ENCODE data around the gene RAB44. TPM values are rescaled to one million over a fixed set of nuclear protein-coding genes. Genes with fewer than 3 reads are reported as not detected.

The RAB44 gene
- total RNA-seq, 1 donor from 2014 or later = not detected

DNA sequence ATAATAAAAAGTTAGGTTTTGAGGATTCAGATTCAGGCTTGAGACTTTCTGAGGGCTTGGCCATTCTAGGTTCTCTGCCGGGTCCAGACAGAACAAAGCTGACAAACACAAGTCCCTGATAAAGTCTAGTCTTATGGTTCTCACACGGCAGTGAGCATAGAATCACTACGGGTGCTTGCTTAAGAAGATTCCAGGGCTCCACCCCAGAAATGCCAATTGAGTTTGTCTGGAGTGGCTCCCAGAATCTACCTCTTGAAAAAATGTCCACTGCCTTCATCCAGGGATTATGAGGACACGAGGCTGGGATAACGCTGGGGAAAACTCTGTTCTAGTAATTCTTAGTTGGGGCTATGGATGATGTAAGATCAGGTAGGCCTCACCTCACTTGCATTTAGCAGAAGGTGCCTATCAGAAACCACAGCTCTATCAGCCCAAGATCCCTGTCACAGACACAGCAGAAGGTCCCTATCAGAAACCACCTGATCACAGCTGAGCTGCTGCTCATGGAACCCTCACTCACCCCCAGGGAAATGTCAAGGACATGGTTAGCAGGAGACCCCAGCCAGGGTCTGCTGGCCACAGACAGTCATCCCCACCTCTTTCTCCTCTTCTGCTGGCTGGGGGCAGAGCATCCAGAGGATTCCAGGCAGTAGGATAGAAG, 52.3 kb downstream of the RAB44 start:
- Histone ChIP-seq H3K27me3 (ENCODE audit: control insufficient read depth in 3 of 3, insufficient read depth in 3 of 3, low read length in 3 of 3) (no peaks in the 10 kb centered on the region), H3K27ac (ENCODE audit: low read depth, low read length) (no peak overlapping the region), H3K9ac (ENCODE audit: low read depth in 1 of 3, low read length in 3 of 3) (no peak overlapping the region), H3K36me3 (ENCODE audit: control insufficient read depth in 3 of 3, insufficient read depth in 3 of 3, low read length in 3 of 3) (peaks cover 0 to 2% (median 0%) of the 10 kb centered on the region in 3 donors), H3K4me1 (ENCODE audit: control insufficient read depth in 3 of 3, insufficient read depth in 3 of 3, low read length in 3 of 3) (peaks cover 19 to 28% (median 22%) of the 10 kb centered on the region in 3 donors), H3K9me3 (ENCODE audit: control insufficient read depth in 3 of 3, low read length in 3 of 3) (peaks cover 2 to 5% (median 4%) of the 10 kb centered on the region in 3 donors), H3K4me3 (ENCODE audit: low read length in 3 of 3) (no peak overlapping the region)

DNA sequence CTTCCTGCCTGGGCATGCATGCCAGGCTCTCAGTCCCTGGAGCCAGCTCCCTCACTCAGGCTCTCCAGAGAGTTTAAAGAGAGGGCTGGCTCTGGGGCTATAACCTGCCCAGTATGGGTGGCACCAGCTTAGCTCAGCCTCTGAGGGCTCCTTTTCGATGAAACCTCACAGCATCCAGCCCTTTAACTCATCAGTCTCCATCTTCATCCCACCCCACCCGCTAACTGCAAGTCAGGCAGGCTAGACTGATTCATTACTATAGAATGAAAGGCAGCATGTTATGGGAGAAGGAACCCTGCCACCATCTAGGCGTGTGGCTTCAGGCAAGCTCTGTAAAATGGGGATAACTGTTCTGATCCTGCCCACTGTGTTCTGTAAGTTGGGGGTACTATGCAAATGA, 53.5 kb downstream of the RAB44 start:
- Histone ChIP-seq H3K9me3 (ENCODE audit: control insufficient read depth in 3 of 3, low read length in 3 of 3) (peaks cover 2 to 5% (median 4%) of the 10 kb centered on the region in 3 donors), H3K27me3 (ENCODE audit: control insufficient read depth in 3 of 3, insufficient read depth in 3 of 3, low read length in 3 of 3) (no peaks in the 10 kb centered on the region), H3K4me1 (ENCODE audit: control insufficient read depth in 3 of 3, insufficient read depth in 3 of 3, low read length in 3 of 3) (peaks cover 22 to 28% (median 25%) of the 10 kb centered on the region in 3 donors), H3K27ac (ENCODE audit: low read depth, low read length) (no peak overlapping the region), H3K4me3 (ENCODE audit: low read length in 3 of 3) (no peak overlapping the region), H3K9ac (ENCODE audit: low read depth in 1 of 3, low read length in 3 of 3) (no peak overlapping the region), H3K36me3 (ENCODE audit: control insufficient read depth in 3 of 3, insufficient read depth in 3 of 3, low read length in 3 of 3) (peaks cover 0 to 2% (median 0%) of the 10 kb centered on the region in 3 donors)

DNA sequence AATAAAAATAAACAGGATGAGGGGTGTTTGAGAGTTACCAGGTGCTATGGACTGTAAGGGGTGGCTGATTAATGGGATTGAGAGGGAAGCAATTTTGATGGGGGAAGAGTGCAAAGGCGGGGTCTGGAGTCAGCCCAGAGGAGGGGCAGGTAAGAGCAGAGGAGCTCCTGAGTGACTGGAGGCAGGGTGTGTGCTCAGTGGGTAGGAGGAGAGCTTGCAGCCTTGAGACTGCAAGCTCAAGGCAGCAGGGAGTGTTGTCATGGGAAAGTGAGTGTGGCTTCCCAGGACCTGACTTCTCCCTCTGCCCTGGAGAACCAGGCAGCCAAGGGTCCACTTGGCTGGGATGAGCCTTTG, 54.2 kb downstream of the RAB44 start:
- peak overlapping the region; percentile 67 for H3K27ac ChIP-seq (ENCODE audit: low read depth, low read length)
- H3K27me3 ChIP-seq (ENCODE audit: control insufficient read depth in 3 of 3, insufficient read depth in 3 of 3, low read length in 3 of 3) = no peaks in the 10 kb centered on the region
- H3K9me3 ChIP-seq (ENCODE audit: control insufficient read depth in 3 of 3, low read length in 3 of 3) = peaks cover 2 to 5% (median 4%) of the 10 kb centered on the region in 3 donors
- H3K36me3 ChIP-seq (ENCODE audit: control insufficient read depth in 3 of 3, insufficient read depth in 3 of 3, low read length in 3 of 3) = peaks cover 0 to 2% (median 0%) of the 10 kb centered on the region in 3 donors
- no peak overlapping the region for H3K4me3 ChIP-seq (ENCODE audit: low read length in 3 of 3)
- peaks cover 22 to 28% (median 25%) of the 10 kb centered on the region in 3 donors for H3K4me1 ChIP-seq (ENCODE audit: control insufficient read depth in 3 of 3, insufficient read depth in 3 of 3, low read length in 3 of 3)
- peak overlapping the region in 1 of 3 donors; percentile 54 for H3K9ac ChIP-seq (ENCODE audit: low read depth in 1 of 3, low read length in 3 of 3)

DNA sequence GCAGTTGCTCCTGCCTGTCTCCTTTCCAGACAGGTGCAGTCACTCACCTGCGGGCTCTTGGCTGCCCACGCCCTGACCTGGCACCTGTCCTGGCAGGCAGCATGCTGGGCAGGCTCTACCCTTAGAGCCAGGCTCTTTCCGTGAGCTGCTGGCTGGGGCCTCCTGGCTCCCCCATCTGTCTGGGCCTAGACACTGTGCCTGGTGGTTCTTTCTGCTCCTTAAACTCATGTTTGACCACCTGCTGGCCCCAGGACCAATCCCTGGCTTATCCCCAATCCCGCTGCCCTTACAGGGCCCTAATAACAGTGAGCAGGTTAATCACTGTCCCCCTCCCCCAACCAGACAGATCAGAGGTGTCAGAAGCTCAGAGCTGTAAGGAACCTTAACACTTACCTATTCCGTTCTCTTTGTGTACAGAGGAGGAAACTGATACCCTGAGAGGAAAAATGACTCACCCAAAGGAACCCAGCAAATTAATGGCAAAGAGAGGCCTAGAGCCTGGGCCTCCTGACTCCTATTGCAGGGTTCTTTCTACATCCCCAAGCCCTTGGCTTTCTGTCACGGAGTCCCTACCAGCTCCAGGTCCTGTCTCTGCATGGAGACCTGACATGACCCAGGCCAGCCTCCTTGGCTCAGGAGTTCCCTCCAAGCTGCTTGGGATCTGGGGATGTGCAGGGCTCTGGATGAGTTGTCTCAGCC, 54.7 kb downstream of the RAB44 start:
- Histone ChIP-seq H3K9me3 (ENCODE audit: control insufficient read depth in 3 of 3, low read length in 3 of 3) (peaks cover 2 to 5% (median 4%) of the 10 kb centered on the region in 3 donors), H3K4me1 (ENCODE audit: control insufficient read depth in 3 of 3, insufficient read depth in 3 of 3, low read length in 3 of 3) (peaks cover 22 to 28% (median 25%) of the 10 kb centered on the region in 3 donors), H3K36me3 (ENCODE audit: control insufficient read depth in 3 of 3, insufficient read depth in 3 of 3, low read length in 3 of 3) (peaks cover 0 to 2% (median 0%) of the 10 kb centered on the region in 3 donors), H3K27me3 (ENCODE audit: control insufficient read depth in 3 of 3, insufficient read depth in 3 of 3, low read length in 3 of 3) (no peaks in the 10 kb centered on the region), H3K27ac (ENCODE audit: low read depth, low read length) (peak overlapping the region; percentile 67), H3K9ac (ENCODE audit: low read depth in 1 of 3, low read length in 3 of 3) (peak overlapping the region in 2 of 3 donors; percentile 21 to 54), H3K4me3 (ENCODE audit: low read length in 3 of 3) (peak overlapping the region in 1 of 3 donors; percentile 22)

DNA sequence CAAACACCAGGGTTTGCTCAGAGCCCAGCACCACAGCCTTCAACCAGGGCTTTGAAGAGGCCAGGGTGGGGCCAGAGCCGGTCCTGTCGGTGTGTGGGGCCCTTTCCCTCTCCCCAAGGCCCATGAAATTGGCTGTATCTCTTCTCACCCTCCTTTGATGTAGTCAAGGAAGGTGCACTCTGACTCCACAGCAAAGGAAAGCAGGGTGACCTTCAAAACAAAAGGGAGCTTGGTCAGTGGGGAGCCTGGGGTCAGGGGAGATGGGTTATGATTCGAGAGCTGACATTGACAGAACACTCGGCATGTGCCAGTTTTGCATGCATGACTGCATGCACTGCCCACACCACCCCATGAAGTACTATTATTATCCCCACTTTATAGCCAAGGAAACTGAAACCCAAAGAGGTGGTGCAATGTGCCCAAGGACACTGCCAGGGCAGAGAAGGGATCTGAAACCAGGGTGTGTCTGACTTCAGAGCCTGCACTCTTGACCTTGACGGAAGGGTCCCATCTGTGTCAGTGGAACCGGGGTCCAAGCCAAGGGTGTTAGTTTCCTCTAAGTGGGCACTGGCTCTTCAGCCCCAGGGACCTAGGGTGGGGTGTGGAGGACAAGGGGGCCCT, 55.4 kb downstream of the RAB44 start:
- H3K9ac ChIP-seq (ENCODE audit: low read depth in 1 of 3, low read length in 3 of 3) = peak overlapping the region in 2 of 3 donors; percentile 54 to 61
- H3K27me3 ChIP-seq (ENCODE audit: control insufficient read depth in 3 of 3, insufficient read depth in 3 of 3, low read length in 3 of 3) = no peaks in the 10 kb centered on the region
- peaks cover 22 to 28% (median 25%) of the 10 kb centered on the region in 3 donors for H3K4me1 ChIP-seq (ENCODE audit: control insufficient read depth in 3 of 3, insufficient read depth in 3 of 3, low read length in 3 of 3)
- peak overlapping the region; percentile 67 for H3K27ac ChIP-seq (ENCODE audit: low read depth, low read length)
- peaks cover 0 to 2% (median 0%) of the 10 kb centered on the region in 3 donors for H3K36me3 ChIP-seq (ENCODE audit: control insufficient read depth in 3 of 3, insufficient read depth in 3 of 3, low read length in 3 of 3)
- peak overlapping the region in 2 of 3 donors; percentile 13 to 24 for H3K4me3 ChIP-seq (ENCODE audit: low read length in 3 of 3)
- peaks cover 2 to 5% (median 4%) of the 10 kb centered on the region in 3 donors for H3K9me3 ChIP-seq (ENCODE audit: control insufficient read depth in 3 of 3, low read length in 3 of 3)

DNA sequence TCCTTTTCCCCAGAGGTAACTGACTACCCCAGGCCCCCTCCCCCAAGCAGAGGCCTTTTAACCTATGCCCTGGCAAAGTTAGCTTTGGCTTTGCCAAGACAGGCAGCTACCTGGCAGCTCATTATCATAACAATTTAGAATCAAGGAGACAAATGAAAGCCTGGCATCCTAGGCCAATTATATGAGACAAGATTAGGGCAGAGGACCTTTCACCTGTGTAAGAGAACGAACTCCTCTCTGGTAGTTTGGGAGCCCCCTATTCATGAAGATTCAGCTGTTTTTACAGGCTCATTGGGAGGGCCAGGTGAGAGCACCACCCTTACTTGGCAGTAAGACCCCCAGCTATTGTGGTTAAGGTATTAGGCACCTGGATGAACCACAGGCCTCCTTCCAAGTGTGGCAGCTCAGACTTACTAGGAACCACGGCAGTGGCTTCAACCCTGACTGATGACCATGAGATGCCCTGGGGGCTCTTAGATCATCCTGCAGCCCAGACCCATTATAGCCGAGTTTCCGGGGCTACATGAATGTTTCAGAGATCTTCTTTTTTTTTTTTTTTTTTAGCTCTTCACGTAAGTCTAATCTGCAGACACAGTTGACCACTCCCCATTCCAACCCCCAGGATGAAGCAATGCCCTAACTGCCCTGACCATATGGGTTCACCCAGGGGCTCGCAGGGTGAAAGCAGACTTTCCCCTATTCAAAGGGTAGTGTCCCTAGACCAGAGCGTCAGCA, 56.2 kb downstream of the RAB44 start:
- H3K9me3 ChIP-seq (ENCODE audit: control insufficient read depth in 3 of 3, low read length in 3 of 3) = peaks cover 2 to 5% (median 4%) of the 10 kb centered on the region in 3 donors
- H3K9ac ChIP-seq (ENCODE audit: low read depth in 1 of 3, low read length in 3 of 3) = peak overlapping the region in 2 of 3 donors; percentile 51 to 61
- peaks cover 22 to 32% (median 26%) of the 10 kb centered on the region in 3 donors for H3K4me1 ChIP-seq (ENCODE audit: control insufficient read depth in 3 of 3, insufficient read depth in 3 of 3, low read length in 3 of 3)
- H3K27ac ChIP-seq (ENCODE audit: low read depth, low read length) = peak overlapping the region; percentile 67
- no peaks in the 10 kb centered on the region for H3K27me3 ChIP-seq (ENCODE audit: control insufficient read depth in 3 of 3, insufficient read depth in 3 of 3, low read length in 3 of 3)
- peaks cover 0 to 2% (median 0%) of the 10 kb centered on the region in 3 donors for H3K36me3 ChIP-seq (ENCODE audit: control insufficient read depth in 3 of 3, insufficient read depth in 3 of 3, low read length in 3 of 3)
- no peak overlapping the region for H3K4me3 ChIP-seq (ENCODE audit: low read length in 3 of 3)

DNA sequence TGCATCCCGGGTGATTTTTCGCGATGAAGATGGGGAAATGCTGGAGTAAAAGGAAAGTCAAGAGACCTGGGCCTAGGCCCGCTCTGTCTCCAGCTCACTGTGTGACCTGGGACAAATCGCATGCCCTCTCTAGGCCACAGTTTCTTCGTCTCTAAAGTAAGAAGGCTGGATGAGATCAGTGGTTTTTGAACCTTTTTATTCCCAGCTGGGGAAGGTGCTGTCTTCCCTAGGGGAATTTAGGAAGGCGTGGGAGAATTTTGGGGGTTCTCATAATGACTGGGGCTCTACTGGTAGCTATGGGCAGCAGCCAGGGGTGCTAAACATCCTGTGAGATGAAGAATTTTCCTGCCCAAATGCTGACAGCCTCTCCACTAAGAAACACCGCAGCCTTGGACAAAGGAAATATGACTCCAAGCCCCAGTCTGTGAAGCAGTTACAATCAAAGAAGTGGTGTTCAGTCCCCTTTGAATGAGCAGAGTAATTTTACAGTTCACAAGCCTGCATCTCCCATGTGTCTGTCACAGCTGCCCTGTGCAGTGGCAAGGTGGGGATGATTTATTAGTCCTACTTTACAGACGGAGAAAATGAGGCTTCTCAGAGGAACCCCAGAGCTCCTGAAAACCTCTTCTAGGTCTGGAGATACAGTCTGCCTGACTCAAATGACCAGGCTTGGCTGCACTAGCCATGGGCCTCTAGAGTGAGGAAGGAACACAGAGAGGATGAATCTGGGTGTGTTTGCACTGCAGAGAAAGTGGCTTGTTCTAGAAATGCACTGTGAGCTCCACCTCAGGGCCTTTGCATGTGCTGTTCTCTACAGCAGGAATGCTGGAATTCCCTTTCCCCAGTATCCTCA, 57.2 kb downstream of the RAB44 start:
- Histone ChIP-seq H3K9me3 (ENCODE audit: control insufficient read depth in 3 of 3, low read length in 3 of 3) (peaks cover 2 to 5% (median 4%) of the 10 kb centered on the region in 3 donors), H3K9ac (ENCODE audit: low read depth in 1 of 3, low read length in 3 of 3) (no peak overlapping the region), H3K27me3 (ENCODE audit: control insufficient read depth in 3 of 3, insufficient read depth in 3 of 3, low read length in 3 of 3) (no peaks in the 10 kb centered on the region), H3K36me3 (ENCODE audit: control insufficient read depth in 3 of 3, insufficient read depth in 3 of 3, low read length in 3 of 3) (peaks cover 0 to 2% (median 0%) of the 10 kb centered on the region in 3 donors), H3K27ac (ENCODE audit: low read depth, low read length) (no peak overlapping the region), H3K4me1 (ENCODE audit: control insufficient read depth in 3 of 3, insufficient read depth in 3 of 3, low read length in 3 of 3) (peaks cover 24 to 35% (median 27%) of the 10 kb centered on the region in 3 donors), H3K4me3 (ENCODE audit: low read length in 3 of 3) (no peak overlapping the region)

DNA sequence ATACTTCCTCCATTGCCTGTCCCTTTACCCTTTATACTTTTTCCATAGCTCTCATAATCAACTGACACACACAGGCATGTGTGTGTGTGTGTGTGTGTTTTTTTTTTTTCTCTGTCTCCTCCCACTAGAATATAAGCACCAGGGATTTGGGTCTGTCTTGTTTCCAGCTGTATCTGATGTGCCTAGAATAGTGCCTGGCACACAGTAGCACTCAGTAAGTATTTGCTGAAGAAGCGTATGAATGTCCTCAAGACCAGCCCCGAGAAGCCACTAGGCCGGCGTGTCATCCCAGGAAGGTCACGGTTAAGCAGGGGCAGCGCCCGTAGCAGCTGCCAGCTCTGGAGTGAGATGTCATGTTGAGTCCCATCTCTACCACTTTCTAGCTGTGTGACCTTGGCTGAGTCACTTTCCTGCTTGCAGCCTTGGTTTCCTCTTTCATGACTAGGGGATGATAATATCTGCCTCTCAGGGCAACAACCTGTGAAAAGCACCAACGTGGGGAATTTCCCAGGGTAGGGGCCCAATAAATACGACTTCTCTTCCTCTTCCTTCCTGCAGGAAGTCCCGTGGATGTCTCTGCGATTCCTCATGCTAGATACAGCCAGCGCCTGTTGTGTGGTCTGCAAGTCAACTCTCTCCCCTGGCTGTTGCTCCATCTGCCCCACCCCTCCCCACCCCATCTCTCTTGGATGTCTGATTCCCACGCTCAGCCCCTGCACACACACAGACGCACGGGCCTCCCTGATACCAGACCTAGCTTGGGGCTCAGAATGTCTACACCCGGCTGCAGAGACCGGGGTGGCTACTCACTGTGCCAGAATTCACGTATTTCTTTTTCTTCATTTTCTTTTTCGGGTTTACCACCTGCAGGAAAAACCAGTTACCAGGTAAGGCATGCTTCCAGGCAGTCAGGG, 58.1 kb downstream of the RAB44 start:
- Histone ChIP-seq H3K9me3 (ENCODE audit: control insufficient read depth in 3 of 3, low read length in 3 of 3) (no peaks in the 10 kb centered on the region), H3K27ac (ENCODE audit: low read depth, low read length) (no peak overlapping the region), H3K4me1 (ENCODE audit: control insufficient read depth in 3 of 3, insufficient read depth in 3 of 3, low read length in 3 of 3) (peaks cover 24 to 35% (median 27%) of the 10 kb centered on the region in 3 donors), H3K9ac (ENCODE audit: low read depth in 1 of 3, low read length in 3 of 3) (no peak overlapping the region), H3K4me3 (ENCODE audit: low read length in 3 of 3) (no peak overlapping the region), H3K27me3 (ENCODE audit: control insufficient read depth in 3 of 3, insufficient read depth in 3 of 3, low read length in 3 of 3) (no peaks in the 10 kb centered on the region), H3K36me3 (ENCODE audit: control insufficient read depth in 3 of 3, insufficient read depth in 3 of 3, low read length in 3 of 3) (peaks cover 0 to 2% (median 0%) of the 10 kb centered on the region in 3 donors)
